HG03457 (cell line): ENCODE data around the gene TINCR.

Experiments
- ATAC-seq: cut with Tn5 transposase; IDR thresholded peaks from one replicate; pipeline ENCODE4 v1.9.1; 2021; ENCODE audit warnings: moderate number of reproducible peaks; ENCODE audit not compliant: unreplicated experiment

The TINCR gene

DNA sequence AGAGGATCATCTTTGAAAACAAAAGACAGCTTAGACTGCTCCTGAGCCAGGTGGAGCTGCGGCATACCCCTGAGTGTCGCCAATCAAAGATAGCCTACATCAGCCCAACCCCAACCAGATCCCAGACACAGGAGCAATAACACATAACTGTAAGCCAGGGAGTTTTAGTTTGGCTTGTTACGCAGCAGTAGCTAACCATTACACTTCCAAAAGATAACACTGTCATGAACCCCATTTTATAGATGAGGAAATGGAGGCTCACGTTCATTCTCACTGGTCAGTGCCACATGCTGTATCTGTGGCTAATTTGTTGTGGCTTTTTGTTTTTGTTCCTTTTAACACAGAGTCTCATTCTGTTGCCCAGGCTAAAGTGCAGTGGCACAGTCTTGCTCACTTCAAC is 47.3 kb downstream of the TINCR start:
- ATAC-seq: no peak

DNA sequence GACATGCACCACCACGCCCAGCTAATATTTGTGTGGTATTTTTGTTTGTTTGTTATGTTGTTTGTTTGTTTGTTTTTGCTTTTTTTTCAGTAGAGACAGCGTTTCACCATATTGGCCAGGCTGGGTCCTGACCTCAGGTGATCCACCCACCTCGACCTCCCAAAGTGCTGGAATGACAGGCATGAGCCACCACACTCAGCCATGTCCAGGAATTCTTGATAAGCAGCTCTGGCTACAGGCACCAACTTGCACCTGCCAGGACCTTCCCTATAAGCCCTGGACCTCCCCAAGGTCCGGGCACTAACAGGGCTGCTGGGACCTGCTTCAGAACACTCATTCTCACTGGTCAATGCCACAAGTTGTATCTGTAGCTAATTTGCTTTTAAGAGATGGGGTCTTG is 48.7 kb downstream of the TINCR start:
- no peak for ATAC-seq

DNA sequence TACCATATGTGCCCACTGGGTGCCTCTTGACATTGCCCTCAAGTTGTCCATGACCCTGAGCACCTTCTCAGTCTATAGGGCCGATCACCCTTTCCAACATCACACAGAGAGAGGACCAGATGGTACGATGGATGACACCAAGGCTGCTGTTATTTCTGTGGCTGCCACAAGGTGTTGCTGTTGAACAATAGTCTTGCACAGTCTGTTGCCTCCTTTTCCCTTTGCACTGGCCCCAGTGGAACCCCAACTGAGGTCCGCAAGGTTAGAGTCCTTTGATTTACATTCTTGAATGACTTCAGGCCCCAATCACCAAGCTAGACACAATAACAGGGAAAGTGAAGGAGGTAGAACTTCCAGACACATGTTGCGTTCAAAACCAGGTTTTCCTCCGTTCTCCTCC is 52.0 kb downstream of the TINCR start:
- no peak for ATAC-seq

DNA sequence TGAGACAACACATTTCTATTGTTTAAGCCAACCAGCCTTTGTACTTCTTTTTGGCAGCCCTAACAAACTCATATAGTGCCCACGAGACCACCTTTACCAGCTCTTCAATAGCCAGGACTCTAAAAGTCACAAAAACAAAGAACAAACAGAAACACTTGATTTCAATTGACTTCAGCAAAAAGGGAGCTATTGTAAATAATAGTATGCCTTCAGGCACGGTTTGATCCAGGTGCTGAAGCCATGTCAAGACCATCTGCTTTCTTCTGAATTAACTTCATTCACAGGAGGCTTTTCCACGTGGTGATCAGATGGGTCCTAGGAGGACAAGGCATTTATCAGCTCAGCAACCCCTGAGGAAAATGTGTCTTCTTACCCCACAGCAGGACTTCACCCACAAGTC is 53.8 kb downstream of the TINCR start:
- ATAC-seq: no peak

DNA sequence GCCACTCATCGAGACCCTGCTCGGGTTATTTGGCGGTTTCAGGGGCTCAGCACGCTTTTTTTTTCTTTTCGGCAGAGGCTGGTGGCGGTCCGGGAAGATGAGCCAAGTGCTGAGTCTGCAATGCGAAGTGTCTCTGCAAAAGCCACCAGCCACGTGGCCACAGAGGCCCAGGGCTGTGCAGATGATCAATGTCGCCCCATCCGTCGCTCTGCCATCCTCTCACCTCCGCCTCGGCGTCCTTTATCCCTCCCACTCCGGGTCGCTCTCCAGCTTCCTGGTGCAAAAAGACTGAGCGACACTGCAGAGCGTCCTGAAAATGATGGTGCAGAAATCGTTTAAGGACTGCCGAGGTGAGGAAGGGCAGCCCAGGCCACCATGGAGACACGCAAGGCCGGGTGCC is 55.0 kb downstream of the TINCR start:
- no peak for ATAC-seq
